Neural cell (in vitro differentiated cells): ENCODE data around the gene KRT76. TPM values are rescaled to one million over a fixed set of nuclear protein-coding genes. Genes with fewer than 3 reads are reported as not detected.

Experiments
- H2AFZ ChIP-seq: fragments of 200-600, 300-800 bp; sonication (generic), shearing (Covaris generic); 2 replicates; pipeline ENCODE4 v1.6.0; 2014; ENCODE audit warnings: low read depth, mild to moderate bottlenecking, antibody characterized with exemption, low read length, moderate library complexity
- H3F3A ChIP-seq: fragments of 200-600 bp; shearing (Covaris generic); 2 replicates; pipeline ENCODE4 v1.6.1; 2016; ENCODE audit warnings: mild to moderate bottlenecking, moderate library complexity, mixed read lengths, antibody characterized with exemption, low read length; ENCODE audit not compliant: insufficient read depth, poor library complexity, severe bottlenecking
- H3K27ac ChIP-seq: fragments of 200-600, 300-800 bp; sonication (generic), shearing (Covaris generic); 2 replicates; pipeline ENCODE4 v1.5.1; 2014; ENCODE audit warnings: mild to moderate bottlenecking, low read length, moderate library complexity
- H3K27me3 ChIP-seq: fragments of 300-800, 200-600 bp; sonication (generic), shearing (Covaris generic); 2 replicates; pipeline ENCODE4 v1.6.0; 2014; ENCODE audit warnings: mild to moderate bottlenecking, low read depth, low read length, moderate library complexity; ENCODE audit not compliant: insufficient read depth
- H3K36me3 ChIP-seq: fragments of 300-800, 200-600 bp; sonication (generic), shearing (Covaris generic); 2 replicates; pipeline ENCODE4 v1.5.1; 2014; ENCODE audit warnings: mild to moderate bottlenecking, antibody characterized with exemption, low read length, moderate library complexity; ENCODE audit not compliant: insufficient read depth
- H3K4me2 ChIP-seq: fragments of 300-800, 200-600 bp; sonication (generic), shearing (Covaris generic); 2 replicates; pipeline ENCODE4 v1.6.0; 2014; ENCODE audit warnings: mild to moderate bottlenecking, low read length
- H3K4me3 ChIP-seq: fragments of 300-800, 200-600 bp; sonication (generic), shearing (Covaris generic); 2 replicates; pipeline ENCODE4 v1.5.1; 2014; ENCODE audit warnings: mild to moderate bottlenecking, low read length, moderate library complexity
- H3K79me2 ChIP-seq: fragments of 200-600 bp; shearing (Covaris generic); replicated peaks from 2 replicates; pipeline ENCODE4 v1.6.0; 2014; ENCODE audit warnings: mild to moderate bottlenecking, low read length, moderate library complexity; ENCODE audit not compliant: insufficient read depth
- H3K9ac ChIP-seq: fragments of 300-800, 200-600 bp; sonication (generic), shearing (Covaris generic); 2 replicates; pipeline ENCODE4 v1.6.1; 2016; ENCODE audit warnings: mild to moderate bottlenecking, low read length, mixed read lengths
- H3K9me2 ChIP-seq: fragments of 200-600 bp; shearing (Covaris generic); 2 replicates; pipeline ENCODE4 v1.6.1; 2016; ENCODE audit warnings: mild to moderate bottlenecking, low read length, mixed read lengths; ENCODE audit not compliant: insufficient read depth
- H3K9me3 ChIP-seq: fragments of 200-600, 300-800 bp; sonication (generic), shearing (Covaris generic); 2 replicates; pipeline ENCODE4 v1.6.1; 2016; ENCODE audit warnings: mild to moderate bottlenecking, mixed run types, low read length, moderate library complexity, mixed read lengths
- H4K20me1 ChIP-seq: fragments of 200-600 bp; shearing (Covaris generic); 2 replicates; pipeline ENCODE4 v1.6.1; 2016; ENCODE audit warnings: mild to moderate bottlenecking, mixed run types; ENCODE audit not compliant: insufficient read depth
- CTCF ChIP-seq: fragments of 450-650 bp; IDR thresholded peaks from 2 replicates; pipeline ENCODE4 v1.5.1; 2014; ENCODE audit warnings: antibody characterized with exemption, mild to moderate bottlenecking, moderate library complexity; ENCODE audit not compliant: poor library complexity, severe bottlenecking
- EP300 ChIP-seq: fragments of 450-650 bp; conservative IDR thresholded peaks from 2 replicates; pipeline ENCODE4 v1.6.1; 2014; ENCODE audit warnings: antibody characterized with exemption, mild to moderate bottlenecking, moderate library complexity; ENCODE audit not compliant: poor library complexity, severe bottlenecking
- EZH2 ChIP-seq: fragments of 200-600, 300-800 bp; shearing (Covaris generic), sonication (generic); IDR thresholded peaks from 2 replicates; pipeline ENCODE4 v1.6.1; 2014; ENCODE audit warnings: antibody characterized with exemption, low read length, borderline replicate concordance, mild to moderate bottlenecking; ENCODE audit not compliant: insufficient read depth, poor library complexity, severe bottlenecking
- MXI1 ChIP-seq: fragments of 450-650 bp; conservative IDR thresholded peaks from 2 replicates; pipeline ENCODE4 v1.6.1; 2014; ENCODE audit warnings: antibody characterized with exemption, mild to moderate bottlenecking; ENCODE audit not compliant: poor library complexity, severe bottlenecking
- POLR2AphosphoS5 ChIP-seq: IDR thresholded peaks from 2 replicates; pipeline ENCODE4 v1.6.1; 2012
- RAD21 ChIP-seq: fragments of 450-650 bp; conservative IDR thresholded peaks from 2 replicates; pipeline ENCODE4 v1.6.1; 2014; ENCODE audit warnings: antibody characterized with exemption, mild to moderate bottlenecking, moderate library complexity
- REST ChIP-seq: IDR thresholded peaks from 2 replicates; pipeline ENCODE4 v1.6.1; 2012; ENCODE audit warnings: borderline replicate concordance
- SMC3 ChIP-seq: fragments of 450-650 bp; conservative IDR thresholded peaks from 2 replicates; pipeline ENCODE4 v1.6.1; 2014; ENCODE audit warnings: antibody characterized with exemption, mild to moderate bottlenecking, moderate library complexity; ENCODE audit not compliant: poor library complexity
- TAF1 ChIP-seq: IDR thresholded peaks from 2 replicates; pipeline ENCODE4 v1.6.1; 2012; ENCODE audit warnings: low read depth
- polyA plus RNA-seq: library from polyadenylated mRNA; depleted of rRNA; stranded (reverse); fragments of >200 nt; gene quantifications from 2 replicates; pipeline ENCODE4 v1.2.3, GENCODE V29; 2014

The KRT76 gene
- polyA plus RNA-seq, 1 donor from 2014 or later = not detected

- H3K79me2 ChIP-seq = no peaks in the 10 kb centered on the region
- TF ChIP-seq REST (no peak), SMC3 (no peak), CTCF (no peak), TAF1 (no peak), POLR2AphosphoS5 (no peak), RAD21 (no peak), EZH2 (no peak), MXI1 (no peak), EP300 (no peak)
- no peaks in the 10 kb centered on the region for H3K27me3 ChIP-seq
- no peak overlapping the region for H3K27ac ChIP-seq
- H3K4me3 ChIP-seq = no peak overlapping the region
- no peak overlapping the region for H2AFZ ChIP-seq
- no peaks in the 10 kb centered on the region for H3K36me3 ChIP-seq
- no peaks in the 10 kb centered on the region for H3K9me2 ChIP-seq
- H4K20me1 ChIP-seq = no peaks in the 10 kb centered on the region
- H3K9me3 ChIP-seq = no peaks in the 10 kb centered on the region
- no peak overlapping the region for H3K4me2 ChIP-seq
- no peaks in the 10 kb centered on the region for H3F3A ChIP-seq
- no peak overlapping the region for H3K9ac ChIP-seq
Measured at GRCh38 chr12:52821071-52821730, 44.1 kb upstream of the KRT76 start.

GRCh38 chr12:52820521-52820920 is 43.4 kb upstream of the KRT76 start:
- Histone ChIP-seq H4K20me1 (no peaks in the 10 kb centered on the region), H3K9ac (no peak overlapping the region), H3F3A (no peaks in the 10 kb centered on the region), H3K27ac (no peak overlapping the region), H3K79me2 (no peaks in the 10 kb centered on the region), H3K9me3 (no peaks in the 10 kb centered on the region), H3K36me3 (no peaks in the 10 kb centered on the region), H3K4me2 (no peak overlapping the region), H3K4me3 (no peak overlapping the region), H2AFZ (no peak overlapping the region), H3K27me3 (no peaks in the 10 kb centered on the region), H3K9me2 (no peaks in the 10 kb centered on the region)
- no peak for TF ChIP-seq TAF1
- TF ChIP-seq EP300 = no peak
- no peak for TF ChIP-seq SMC3
- TF ChIP-seq MXI1 = no peak
- TF ChIP-seq RAD21 = no peak
- TF ChIP-seq REST = no peak
- no peak for TF ChIP-seq POLR2AphosphoS5
- no peak for TF ChIP-seq EZH2
- TF ChIP-seq CTCF = no peak
